Liver (tissue), 3 donors: Measurements from ENCODE around the gene CRB2.
"Not testable (repeated sequence)": the region's sequence is repeated elsewhere in the genome, so short reads cannot be mapped to it uniquely, and the experiment has no call there.

Experiments
- EGR1 ChIP-seq, 2 donors: IDR thresholded peaks; 2 replicates each; pipeline ENCODE4 v1.6.1; 2016 to 2018; ENCODE audit warnings: antibody characterized with exemption in 2 of 2, low read depth in 2 of 2
- HNF4A ChIP-seq, 2 donors: conservative IDR thresholded peaks; 2 replicates each; pipeline ENCODE4 v1.6.1; 2016; ENCODE audit warnings: antibody characterized with exemption in 2 of 2, mild to moderate bottlenecking in 2 of 2
- JUND ChIP-seq, 2 donors: IDR thresholded peaks; 2 replicates each; pipeline ENCODE4 v1.6.1; 2016; ENCODE audit warnings: antibody characterized with exemption in 2 of 2
- NR2F2 ChIP-seq: IDR thresholded peaks from 2 replicates; pipeline ENCODE4 v1.6.1; 2016; ENCODE audit warnings: antibody characterized with exemption
- RAD21 ChIP-seq, 2 donors: IDR thresholded peaks; 2 replicates each; pipeline ENCODE4 v1.6.1; 2016; ENCODE audit warnings: antibody characterized with exemption in 2 of 2, mild to moderate bottlenecking in 2 of 2
- TAF1 ChIP-seq: conservative IDR thresholded peaks from 2 replicates; pipeline ENCODE4 v1.6.1; 2016; ENCODE audit warnings: antibody characterized with exemption, mild to moderate bottlenecking
- YY1 ChIP-seq: IDR thresholded peaks from 2 replicates; pipeline ENCODE4 v1.6.1; 2016; ENCODE audit warnings: antibody characterized with exemption, mild to moderate bottlenecking
- TF ChIP-seq, protein P1 (sequence below): fragments of 150-350 bp; IDR thresholded peaks from 2 replicates; pipeline ENCODE4 v1.5.1; 2017; ENCODE audit warnings: improper control_type of control experiment, low read depth, low read length; ENCODE audit not compliant: missing input control
- TF ChIP-seq, protein P2 (sequence below): IDR thresholded peaks from 2 replicates; pipeline ENCODE4 v1.6.1; 2016; ENCODE audit warnings: antibody characterized with exemption
- TF ChIP-seq, protein P3 (sequence below): IDR thresholded peaks from 2 replicates; pipeline ENCODE4 v1.6.1; 2016; ENCODE audit warnings: antibody characterized with exemption
- TF ChIP-seq, protein P4 (sequence below): IDR thresholded peaks from 2 replicates; pipeline ENCODE4 v1.6.1; 2016; ENCODE audit warnings: antibody characterized with exemption, mild to moderate bottlenecking
- donor health status: healthy.
- donor health status: healthy.

DNA sequence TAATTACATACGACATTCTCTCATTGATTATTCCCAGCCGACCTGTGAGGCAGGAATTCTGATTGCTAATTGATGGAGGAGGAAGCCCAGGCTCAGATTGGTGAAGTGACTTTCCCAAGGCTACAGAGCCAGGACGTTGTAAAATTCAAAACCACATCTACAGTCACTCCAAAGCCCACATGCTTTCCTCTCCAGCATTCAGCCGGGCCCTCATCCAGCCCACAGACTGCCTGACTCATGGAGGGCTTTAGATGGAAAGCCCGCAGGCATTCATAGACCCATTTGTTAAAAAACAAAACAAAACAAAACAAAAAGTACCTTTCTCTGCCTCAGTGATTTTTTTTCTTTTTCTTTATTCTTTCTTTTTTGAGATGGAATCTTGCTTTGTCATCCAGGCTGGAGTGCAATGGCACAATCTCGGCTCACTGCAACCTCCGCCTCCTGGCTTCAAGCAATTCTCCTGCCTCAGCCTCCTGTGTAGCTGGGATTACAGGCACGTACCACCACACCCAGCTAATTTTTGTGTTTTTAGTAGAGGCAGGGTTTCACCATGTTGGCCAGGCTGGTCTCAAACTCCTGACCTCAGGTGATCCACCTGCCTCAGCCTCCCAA lies 22.8 kb upstream of the CRB2 start:
- TF ChIP-seq, protein P1, sequence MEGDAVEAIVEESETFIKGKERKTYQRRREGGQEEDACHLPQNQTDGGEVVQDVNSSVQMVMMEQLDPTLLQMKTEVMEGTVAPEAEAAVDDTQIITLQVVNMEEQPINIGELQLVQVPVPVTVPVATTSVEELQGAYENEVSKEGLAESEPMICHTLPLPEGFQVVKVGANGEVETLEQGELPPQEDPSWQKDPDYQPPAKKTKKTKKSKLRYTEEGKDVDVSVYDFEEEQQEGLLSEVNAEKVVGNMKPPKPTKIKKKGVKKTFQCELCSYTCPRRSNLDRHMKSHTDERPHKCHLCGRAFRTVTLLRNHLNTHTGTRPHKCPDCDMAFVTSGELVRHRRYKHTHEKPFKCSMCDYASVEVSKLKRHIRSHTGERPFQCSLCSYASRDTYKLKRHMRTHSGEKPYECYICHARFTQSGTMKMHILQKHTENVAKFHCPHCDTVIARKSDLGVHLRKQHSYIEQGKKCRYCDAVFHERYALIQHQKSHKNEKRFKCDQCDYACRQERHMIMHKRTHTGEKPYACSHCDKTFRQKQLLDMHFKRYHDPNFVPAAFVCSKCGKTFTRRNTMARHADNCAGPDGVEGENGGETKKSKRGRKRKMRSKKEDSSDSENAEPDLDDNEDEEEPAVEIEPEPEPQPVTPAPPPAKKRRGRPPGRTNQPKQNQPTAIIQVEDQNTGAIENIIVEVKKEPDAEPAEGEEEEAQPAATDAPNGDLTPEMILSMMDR: not testable (repeated sequence)
- TF ChIP-seq YY1; TAF1; JUND (IDR thresholded peaks at IDR 0.05); NR2F2; HNF4A (conservative IDR thresholded peaks at IDR 0.05); EGR1 (IDR thresholded peaks at IDR 0.05; ENCODE audit: low read depth in 2 of 2); RAD21 (IDR thresholded peaks at IDR 0.05): not testable (repeated sequence)
- TF ChIP-seq, protein P2, sequence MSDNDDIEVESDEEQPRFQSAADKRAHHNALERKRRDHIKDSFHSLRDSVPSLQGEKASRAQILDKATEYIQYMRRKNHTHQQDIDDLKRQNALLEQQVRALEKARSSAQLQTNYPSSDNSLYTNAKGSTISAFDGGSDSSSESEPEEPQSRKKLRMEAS: not testable (repeated sequence)
- TF ChIP-seq, protein P3, sequence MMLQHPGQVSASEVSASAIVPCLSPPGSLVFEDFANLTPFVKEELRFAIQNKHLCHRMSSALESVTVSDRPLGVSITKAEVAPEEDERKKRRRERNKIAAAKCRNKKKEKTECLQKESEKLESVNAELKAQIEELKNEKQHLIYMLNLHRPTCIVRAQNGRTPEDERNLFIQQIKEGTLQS: not testable (repeated sequence)
- TF ChIP-seq, protein P4, sequence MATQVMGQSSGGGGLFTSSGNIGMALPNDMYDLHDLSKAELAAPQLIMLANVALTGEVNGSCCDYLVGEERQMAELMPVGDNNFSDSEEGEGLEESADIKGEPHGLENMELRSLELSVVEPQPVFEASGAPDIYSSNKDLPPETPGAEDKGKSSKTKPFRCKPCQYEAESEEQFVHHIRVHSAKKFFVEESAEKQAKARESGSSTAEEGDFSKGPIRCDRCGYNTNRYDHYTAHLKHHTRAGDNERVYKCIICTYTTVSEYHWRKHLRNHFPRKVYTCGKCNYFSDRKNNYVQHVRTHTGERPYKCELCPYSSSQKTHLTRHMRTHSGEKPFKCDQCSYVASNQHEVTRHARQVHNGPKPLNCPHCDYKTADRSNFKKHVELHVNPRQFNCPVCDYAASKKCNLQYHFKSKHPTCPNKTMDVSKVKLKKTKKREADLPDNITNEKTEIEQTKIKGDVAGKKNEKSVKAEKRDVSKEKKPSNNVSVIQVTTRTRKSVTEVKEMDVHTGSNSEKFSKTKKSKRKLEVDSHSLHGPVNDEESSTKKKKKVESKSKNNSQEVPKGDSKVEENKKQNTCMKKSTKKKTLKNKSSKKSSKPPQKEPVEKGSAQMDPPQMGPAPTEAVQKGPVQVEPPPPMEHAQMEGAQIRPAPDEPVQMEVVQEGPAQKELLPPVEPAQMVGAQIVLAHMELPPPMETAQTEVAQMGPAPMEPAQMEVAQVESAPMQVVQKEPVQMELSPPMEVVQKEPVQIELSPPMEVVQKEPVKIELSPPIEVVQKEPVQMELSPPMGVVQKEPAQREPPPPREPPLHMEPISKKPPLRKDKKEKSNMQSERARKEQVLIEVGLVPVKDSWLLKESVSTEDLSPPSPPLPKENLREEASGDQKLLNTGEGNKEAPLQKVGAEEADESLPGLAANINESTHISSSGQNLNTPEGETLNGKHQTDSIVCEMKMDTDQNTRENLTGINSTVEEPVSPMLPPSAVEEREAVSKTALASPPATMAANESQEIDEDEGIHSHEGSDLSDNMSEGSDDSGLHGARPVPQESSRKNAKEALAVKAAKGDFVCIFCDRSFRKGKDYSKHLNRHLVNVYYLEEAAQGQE: not testable (repeated sequence)
